ENCODE results near the gene TTBK2. TPM values are rescaled to one million over a fixed set of nuclear protein-coding genes. Genes with fewer than 3 reads are reported as not detected.
A peak's percentile ranks its signal among the peaks of the same experiment; 100 is the strongest.

Gene TTBK2
- total RNA-seq, 1 experiment from 2014 or later, result 10.6 TPM

- no peak overlapping the region for H2BK20ac ChIP-seq (ENCODE audit: low read depth, low read length, poor library complexity, severe bottlenecking)
- H2AFZ ChIP-seq (ENCODE audit: low read length), result no peak overlapping the region
- H3K9me3 Mint-ChIP-seq, result no peaks in the 10 kb centered on the region; a peak in 1 of 5 replicates
- H3K27me3 Mint-ChIP-seq (ENCODE audit: low read depth), result no peaks in the 10 kb centered on the region
- H3K27ac Mint-ChIP-seq, result peak overlapping the region; percentile 9 to 68 (median 63); a peak in 3 of 7 replicates
- no peak overlapping the region for H3K18ac ChIP-seq (ENCODE audit: insufficient read length, low read depth, low read length)
- no peaks in the 10 kb centered on the region for H3K4me1 ChIP-seq (ENCODE audit: insufficient read depth, low read length)
- WGBS (ENCODE audit: extremely low coverage, insufficient read length, low lambda C conversion rate), result no CpG with 5 or more reads among the region's 21 CpGs
- H3K36me3 Mint-ChIP-seq (ENCODE audit: insufficient read depth in 1 of 3, low read depth in 3 of 3), result peaks cover 6 to 26% (median 24%) of the 10 kb centered on the region in 3 experiments; a peak in 6 of 7 replicates
- H2BK120ac ChIP-seq (ENCODE audit: low read depth, low read length, poor library complexity, severe bottlenecking), result no peak overlapping the region
- no peaks in the 10 kb centered on the region for H3K79me2 ChIP-seq (ENCODE audit: insufficient read depth, low read length)
- H4K91ac ChIP-seq (ENCODE audit: insufficient read length, low read depth, low read length), result no peak overlapping the region
- H3K9me3 ChIP-seq (ENCODE audit: control insufficient read depth, low read depth, low read length), result no peaks in the 10 kb centered on the region
- no peak overlapping the region for H3K23ac ChIP-seq (ENCODE audit: insufficient read length, low read depth, low read length)
- peak overlapping the region; percentile 76 to 84 for H3K4me3 Mint-ChIP-seq
- H2BK12ac ChIP-seq (ENCODE audit: insufficient read length, low read depth, low read length), result no peak overlapping the region
- H4K20me1 ChIP-seq (ENCODE audit: control insufficient read depth, insufficient read depth, insufficient read length), result no peaks in the 10 kb centered on the region
- H4K8ac ChIP-seq (replicated peaks; ENCODE audit: insufficient read length, low read depth, low read length), result no peak overlapping the region
- no peak; the same call in 2 of the 3 replicates for TF ChIP-seq CTCF (conservative IDR thresholded peaks at IDR 0.05)
- no peak overlapping the region for H3K4ac ChIP-seq (ENCODE audit: low read depth, low read length)
- H2BK5ac ChIP-seq (ENCODE audit: insufficient read length, low read length), result no peak overlapping the region
- H3T11ph ChIP-seq (ENCODE audit: low read length), result no peak overlapping the region
- H3K27ac ChIP-seq (ENCODE audit: insufficient read length, low read depth, low read length), result no peak overlapping the region
- no peak overlapping the region for H3K56ac ChIP-seq (ENCODE audit: insufficient read length, low read depth, low read length)
- peak overlapping the region; percentile 38 for H3K4me2 ChIP-seq (ENCODE audit: insufficient read depth, insufficient read length, low read length)
- H3K27me3 ChIP-seq (ENCODE audit: insufficient read depth, low read length), result no peaks in the 10 kb centered on the region
- no peak overlapping the region for H2AK5ac ChIP-seq (ENCODE audit: insufficient read length, low read length)
- no peaks in the 10 kb centered on the region for H3K79me1 ChIP-seq (ENCODE audit: insufficient read depth, low read depth, low read length, poor library complexity, severe bottlenecking)
- H4K5ac ChIP-seq (ENCODE audit: insufficient read length, low read depth, low read length), result no peak overlapping the region
- H3K9ac ChIP-seq (ENCODE audit: extremely low read depth, insufficient read length, low read length), result no peak overlapping the region
- no peaks in the 10 kb centered on the region for H3K23me2 ChIP-seq (ENCODE audit: insufficient read length, low read depth, low read length, poor library complexity, severe bottlenecking)
- H2BK15ac ChIP-seq (ENCODE audit: low read depth, low read length), result no peak overlapping the region
- no peak overlapping the region for H3K14ac ChIP-seq (ENCODE audit: insufficient read depth, low read length)
- peaks cover 7 to 9% of the 10 kb centered on the region in 2 experiments; a peak in 3 of 4 replicates for H3K4me1 Mint-ChIP-seq
- DNase-seq, result no peak
Measured at GRCh38 chr15:42737529-42738328, 182.8 kb downstream of the TTBK2 start.

Data from H9 (cell line).